ENCODE measurements around the gene C19orf25. TPM values are rescaled to one million over a fixed set of nuclear protein-coding genes. Genes with fewer than 3 reads are reported as not detected.
"Not testable (repeated sequence)": the region's sequence is repeated elsewhere in the genome, so short reads cannot be mapped to it uniquely, and the experiment has no call there.

The C19orf25 gene
- total RNA-seq, 1 donor from 2014 or later: 19.2 TPM

- DNase-seq (ENCODE audit: low spot score) (no peak), ATAC-seq (no peak)
Observed at GRCh38 chr19:1482361-1483130, 3.5 kb upstream of the C19orf25 start.

DNA sequence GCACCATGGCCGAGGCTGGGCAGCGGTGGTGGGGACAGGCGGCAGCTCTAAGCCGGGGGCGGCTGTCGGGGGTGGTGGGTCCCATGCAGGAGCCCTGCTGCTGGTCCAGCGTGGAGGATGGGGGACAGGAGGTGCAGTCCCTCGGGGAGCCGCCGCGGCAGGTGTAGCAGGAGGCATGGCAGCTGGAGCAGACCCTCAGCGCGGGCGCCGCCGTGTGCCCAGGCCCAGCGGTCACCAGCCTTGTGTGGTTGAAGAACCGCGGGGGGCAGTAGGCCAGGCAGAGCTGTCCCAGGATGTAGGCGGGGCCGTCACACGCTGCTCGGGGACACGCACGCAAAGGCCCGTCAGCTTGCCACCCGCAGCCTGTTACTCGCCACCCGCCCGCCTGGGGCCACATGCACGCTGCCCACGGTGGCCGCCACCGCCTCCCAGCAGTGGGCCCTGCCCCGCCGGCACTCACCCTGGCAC is 2.9 kb upstream of the C19orf25 start:
- DNase-seq (ENCODE audit: low spot score): no peak
- ATAC-seq: no peak

DNA sequence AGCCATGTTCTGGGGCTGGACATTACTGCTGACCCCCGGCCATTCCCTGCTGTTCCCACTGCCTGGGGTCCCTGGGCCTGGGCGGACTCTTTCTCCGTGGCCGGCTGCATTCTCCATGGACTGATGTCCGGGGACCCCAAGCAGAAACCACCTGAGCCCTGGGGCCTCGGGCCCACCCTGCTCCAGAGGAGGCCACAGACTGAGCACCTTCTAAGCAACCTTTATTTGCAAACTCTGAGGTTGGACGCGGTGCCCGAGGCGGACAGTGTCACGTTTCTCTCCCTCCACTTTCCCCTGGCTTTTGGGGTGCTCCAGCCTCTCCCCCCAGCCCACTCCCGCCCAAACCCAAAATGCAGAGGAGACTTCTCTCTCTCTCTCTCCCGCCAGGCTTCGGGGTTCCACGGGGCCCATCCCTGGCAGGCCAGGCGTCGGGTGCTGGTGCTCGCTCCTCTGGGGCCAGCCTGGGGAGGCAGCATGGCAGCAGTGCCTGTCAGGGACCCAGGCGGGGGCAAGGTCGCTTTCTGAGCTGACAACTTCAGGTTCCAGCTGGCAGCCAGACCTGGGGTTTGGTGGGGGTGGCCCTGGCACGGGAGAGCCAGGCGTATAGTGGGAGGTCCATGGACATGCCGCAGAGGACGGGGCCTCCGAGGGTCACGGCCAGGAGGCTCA is 2.3 kb upstream of the C19orf25 start:
- ATAC-seq (no peak), DNase-seq (ENCODE audit: low spot score) (no peak)

DNA sequence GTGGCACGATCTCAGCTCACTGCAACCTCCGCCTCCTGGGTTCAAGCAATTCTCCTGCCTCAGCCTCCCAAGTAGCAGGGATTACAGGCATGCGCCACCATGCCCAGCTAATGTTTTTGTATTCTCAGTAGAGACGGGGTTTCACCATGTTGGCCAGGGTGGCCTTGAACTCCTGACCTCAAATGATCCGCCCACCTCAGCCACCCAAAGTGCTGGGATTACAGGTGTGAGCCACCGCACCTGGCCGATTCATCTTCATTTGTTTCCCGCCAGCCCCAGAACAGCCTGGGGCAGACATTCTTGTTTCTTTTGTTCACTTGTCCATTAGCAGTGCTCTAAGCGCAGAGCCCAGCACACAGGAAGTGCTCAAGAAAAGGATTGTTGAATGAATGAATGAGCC is 2.0 kb downstream of the C19orf25 start:
- DNase-seq (ENCODE audit: low spot score); ATAC-seq: not testable (repeated sequence)

- ATAC-seq: no peak
- DNase-seq (ENCODE audit: low spot score): no peak
Observed at GRCh38 chr19:1475751-1476437, 3.1 kb downstream of the C19orf25 start.

GRCh38 chr19:1474765-1475351 is 4.2 kb downstream of the C19orf25 start:
- no peak for DNase-seq (ENCODE audit: low spot score)

DNA sequence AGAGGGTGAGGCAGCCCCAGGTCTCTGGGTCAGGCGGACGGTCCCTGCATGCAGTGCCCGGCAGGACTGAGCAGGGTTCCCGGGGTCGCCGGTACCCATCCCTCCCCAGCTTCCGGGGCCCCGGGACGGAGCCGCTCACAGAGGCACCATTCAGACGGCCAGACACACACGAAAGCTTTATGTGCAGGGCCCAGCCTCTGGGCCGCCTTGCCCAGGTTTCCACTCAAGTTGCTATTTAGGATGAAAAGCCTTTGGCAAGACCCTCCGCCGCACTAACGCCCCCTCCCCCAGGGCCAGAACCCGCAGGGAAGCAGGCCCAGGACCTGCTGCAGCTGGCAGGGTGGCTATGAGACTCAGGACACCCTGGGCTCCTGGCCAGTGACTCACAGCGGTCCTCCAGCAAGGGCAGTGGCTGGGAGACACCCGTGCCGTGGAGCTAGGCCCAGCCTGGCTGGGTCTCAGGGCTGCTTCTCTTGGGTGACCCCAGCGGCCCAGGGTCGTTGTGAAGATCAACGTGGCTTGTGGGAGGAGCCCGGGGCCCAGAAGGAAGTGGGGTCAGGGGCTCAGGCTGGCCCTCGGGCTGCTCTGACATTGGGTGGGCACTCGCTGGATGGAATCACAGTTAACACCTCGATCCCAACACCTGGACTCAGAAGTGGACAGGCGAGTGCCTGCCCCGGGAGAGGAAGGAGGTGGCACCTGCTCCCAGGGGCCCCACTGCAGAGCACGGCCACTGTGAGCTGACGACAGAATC is 4.8 kb downstream of the C19orf25 start:
- no peak for DNase-seq (ENCODE audit: low spot score)
- ATAC-seq: no peak

More at GRCh38 chr19:1474765-1475351, 4.2 kb downstream of the C19orf25 start:
- no peak for ATAC-seq

- DNase-seq (ENCODE audit: low spot score) (no peak), ATAC-seq (no peak)
Observed at GRCh38 chr19:1473085-1473851, 5.7 kb downstream of the C19orf25 start.

- ATAC-seq (no peak), DNase-seq (ENCODE audit: low spot score) (no peak)
Observed at GRCh38 chr19:1472231-1473084, 6.6 kb downstream of the C19orf25 start.

DNA sequence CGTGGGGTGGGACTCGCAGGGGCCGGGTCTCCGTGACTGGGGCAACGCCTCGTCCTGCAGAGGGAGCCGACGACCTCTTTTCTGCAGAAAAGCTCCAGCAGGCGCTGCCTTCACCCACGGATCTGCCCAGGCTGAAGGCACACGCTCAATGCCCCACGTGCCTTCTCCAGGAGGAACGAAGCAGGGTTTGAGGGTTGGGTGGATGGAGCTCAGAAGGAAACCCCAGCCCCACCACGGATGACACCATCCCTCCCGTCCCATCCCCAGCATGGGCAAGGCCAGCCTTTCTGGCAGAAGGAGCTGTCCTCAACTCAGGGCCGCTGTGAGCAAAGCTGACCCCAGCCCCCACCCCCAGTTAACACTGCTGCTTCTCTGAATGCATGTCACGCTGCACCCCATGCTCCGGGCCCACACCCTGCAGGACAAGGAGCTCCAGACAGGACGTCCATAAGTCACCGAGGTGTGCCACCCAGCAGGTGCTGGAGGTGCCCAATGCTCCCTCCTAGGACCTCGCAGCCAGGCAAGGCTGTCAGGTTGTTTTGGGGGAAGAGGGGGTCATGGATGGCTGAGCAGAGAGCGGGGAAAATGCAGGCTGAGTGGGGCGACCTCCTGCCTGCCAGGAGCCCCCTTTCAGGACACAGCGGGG is 7.4 kb downstream of the C19orf25 start:
- no peak for ATAC-seq
- no peak for DNase-seq (ENCODE audit: low spot score)

DNA sequence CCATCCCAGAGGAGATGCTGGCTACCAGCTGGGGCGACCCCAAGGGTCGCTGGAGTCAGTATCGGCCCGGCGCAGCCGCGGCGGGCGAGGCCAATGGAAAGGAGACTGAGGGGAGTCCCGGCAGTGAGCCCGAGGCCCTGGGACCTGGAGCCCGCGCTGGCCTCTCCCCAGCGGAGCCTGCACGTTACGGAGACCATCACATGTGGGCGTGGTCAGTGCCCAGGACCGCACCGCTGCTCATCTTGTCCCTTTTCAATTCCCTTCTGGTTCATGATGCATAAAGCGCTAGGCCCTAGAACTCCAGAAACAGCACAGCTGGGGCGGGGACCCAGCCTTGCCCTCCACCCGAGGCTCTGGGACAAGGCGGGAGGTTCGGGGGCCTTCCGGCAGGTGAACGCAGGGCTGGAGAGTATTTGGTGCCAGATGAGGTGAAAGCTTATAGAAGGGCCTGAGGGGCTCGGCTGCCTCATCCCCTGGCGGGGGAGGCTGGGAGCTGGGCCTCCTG is 8.0 kb downstream of the C19orf25 start:
- no peak for DNase-seq (ENCODE audit: low spot score)
- ATAC-seq: peak; percentile 21

- ATAC-seq (peak; percentile 60), DNase-seq (ENCODE audit: low spot score) (no peak)
Observed at GRCh38 chr19:1470305-1471009, 8.6 kb downstream of the C19orf25 start.

GRCh38 chr19:1470055-1470304 is 9.0 kb downstream of the C19orf25 start:
- ATAC-seq (peak; percentile 22), DNase-seq (ENCODE audit: low spot score) (no peak)

- DNase-seq (ENCODE audit: low spot score) (no peak), ATAC-seq (peak; percentile 20)
Observed at GRCh38 chr19:1469255-1470054, 9.6 kb downstream of the C19orf25 start.

DNA sequence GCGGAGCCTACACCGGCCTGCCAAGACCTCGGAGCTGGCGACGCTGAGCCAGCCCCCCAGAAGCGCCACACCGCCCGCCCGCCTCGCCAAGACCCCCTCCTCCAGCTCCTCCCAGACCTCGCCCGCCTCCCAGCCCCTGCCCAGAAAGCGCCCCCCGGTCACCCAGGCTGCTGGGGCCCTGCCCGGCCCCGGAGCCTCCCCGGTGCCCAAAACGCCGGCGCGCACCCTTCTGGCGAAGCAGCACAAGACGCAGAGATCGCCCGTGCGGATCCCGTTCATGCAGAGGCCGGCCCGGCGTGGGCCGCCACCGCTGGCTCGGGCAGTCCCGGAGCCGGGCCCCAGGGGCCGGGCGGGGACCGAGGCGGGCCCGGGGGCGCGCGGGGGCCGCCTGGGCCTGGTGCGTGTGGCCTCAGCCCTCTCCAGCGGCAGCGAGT is 10.2 kb downstream of the C19orf25 start:
- ATAC-seq (peak; percentile 42), DNase-seq (ENCODE audit: low spot score) (no peak)

DNA sequence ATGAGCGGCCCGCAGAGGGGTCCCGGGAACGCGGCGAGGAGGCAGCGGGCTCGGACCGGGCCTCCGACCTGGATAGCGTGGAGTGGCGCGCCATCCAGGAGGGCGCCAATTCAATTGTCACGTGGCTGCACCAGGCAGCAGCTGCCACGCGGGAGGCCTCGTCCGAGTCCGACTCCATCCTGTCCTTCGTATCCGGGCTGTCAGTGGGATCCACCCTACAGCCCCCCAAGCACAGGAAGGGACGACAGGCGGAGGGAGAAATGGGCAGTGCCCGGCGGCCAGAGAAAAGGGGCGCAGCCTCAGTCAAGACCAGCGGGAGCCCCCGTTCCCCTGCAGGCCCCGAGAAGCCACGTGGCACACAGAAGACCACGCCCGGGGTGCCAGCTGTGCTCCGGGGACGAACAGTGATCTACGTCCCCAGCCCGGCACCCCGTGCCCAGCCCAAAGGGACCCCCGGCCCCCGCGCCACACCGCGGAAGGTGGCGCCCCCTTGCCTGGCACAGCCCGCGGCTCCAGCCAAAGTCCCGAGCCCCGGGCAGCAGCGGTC is 10.7 kb downstream of the C19orf25 start:
- no peak for DNase-seq (ENCODE audit: low spot score)

More for the DNA sequence above, 10.7 kb downstream of the C19orf25 start:
- no peak for ATAC-seq

All from left lobe of liver (tissue), 2 donors.